Kidney (tissue), 14 donors: ENCODE results near the gene PPIB. TPM values are rescaled to one million over a fixed set of nuclear protein-coding genes. Genes with fewer than 3 reads are reported as not detected.
"Not testable (repeated sequence)": the region's sequence is repeated elsewhere in the genome, so short reads cannot be mapped to it uniquely, and the experiment has no call there.

Source experiments
- DNase-seq, 5 donors: peaks; one replicate each; pipeline ENCODE4 v3.0.0-alpha.2; 2013 to 2020
- FAIRE-seq: peaks from 2 replicates; lab custom pipeline; 2012; peaks lifted over from hg19 to GRCh38; lab: Jason Lieb, UNC
- H3K27ac ChIP-seq, 2 donors: one replicate each; pipeline ENCODE4 v1.7.0; 2013; ENCODE audit warnings: low read depth in 2 of 2, low read length in 2 of 2, inconsistent platforms in 1 of 2
- H3K27me3 ChIP-seq: one replicate; pipeline ENCODE4 v1.7.1; 2013; ENCODE audit warnings: low read length, inconsistent platforms; ENCODE audit not compliant: control insufficient read depth, insufficient read depth
- H3K36me3 ChIP-seq, 3 donors: one replicate each; pipeline versions ENCODE4 v1.7.0 to v1.7.1; 2013; ENCODE audit warnings: low read length in 3 of 3, control low read depth in 1 of 3, inconsistent platforms in 1 of 3; ENCODE audit not compliant: insufficient read depth in 3 of 3, control insufficient read depth in 2 of 3
- H3K4me1 ChIP-seq, 3 donors: one replicate each; pipeline versions ENCODE4 v1.7.0 to v1.7.1; 2013; ENCODE audit warnings: low read length in 3 of 3, inconsistent platforms in 1 of 3, low read depth in 1 of 3; ENCODE audit not compliant: control insufficient read depth in 2 of 3, insufficient read depth in 2 of 3
- H3K4me3 ChIP-seq, 3 donors: one replicate each; pipeline versions ENCODE4 v1.7.0 to v1.8.1; 2013; ENCODE audit warnings: low read length in 3 of 3, control low read depth in 1 of 3, inconsistent platforms in 1 of 3
- H3K9ac ChIP-seq, 3 donors: one replicate each; pipeline versions ENCODE4 v1.7.0 to v1.7.1; 2013; ENCODE audit warnings: low read length in 3 of 3, control low read depth in 1 of 3, inconsistent platforms in 1 of 3
- H3K9me3 ChIP-seq, 3 donors: one replicate each; pipeline versions ENCODE4 v1.7.0 to v1.7.1; 2013; ENCODE audit warnings: low read length in 3 of 3, control low read depth in 1 of 3, inconsistent platforms in 1 of 3; ENCODE audit not compliant: control insufficient read depth in 2 of 3, insufficient read depth in 1 of 3
- CTCF ChIP-seq: IDR thresholded peaks from 3 replicates; pipeline ENCODE4 v1.5.1; 2012; ENCODE audit warnings: mild to moderate bottlenecking, moderate library complexity, borderline replicate concordance; ENCODE audit not compliant: insufficient read depth; ENCODE audit errors: extremely low read depth
- intact Hi-C: fragments of 100-400 bp; cut with DNase I; formaldehyde crosslinking; loops from one replicate; pipeline ENCODE4 v1.11.1; 2022
- polyA plus RNA-seq: library from polyadenylated mRNA; stranded (reverse); fragments of 350-450 nt; fragmentation: Illumina TruSeq; extraction: RNeasy Lipid Tissue Mini Kit (QIAGEN cat#74804); gene quantifications from one replicate; pipeline ENCODE4 v1.2.3, GENCODE V29; 2014; ENCODE audit warnings: low read depth, low replicate concordance; ENCODE audit not compliant: insufficient read depth
- total RNA-seq: library from RNA; stranded (reverse); fragmentation: NEBNext Ultra II Directional; extraction: Animal tissue kit (Norgen Biotek cat#: 25700); gene quantifications from one replicate; pipeline ENCODE4 v1.2.1, GENCODE V29; 2021
- donor health status: control.
- donor health status: control.
- donor health status: control.
- donor health status: control.
- donor health status: control.
- donor health status: DM: yes; HTN: yes; CAD: no.
- donor health status: Normal renal cell carcinoma (clear cell type).

Gene PPIB
- total and polyA plus RNA-seq, 2 donors from 2014 or later: 484 to 705 TPM

- DNase-seq (no peak), FAIRE-seq (no peak)
- no peak for TF ChIP-seq CTCF
Measured at GRCh38 chr15:64122444-64122843, 40.4 kb downstream of the PPIB start.

GRCh38 chr15:64121614-64122013 lies 41.2 kb downstream of the PPIB start:
- Histone ChIP-seq H3K9ac (no peak overlapping the region), H3K9me3 (no peaks in the 10 kb centered on the region), H3K4me3 (no peak overlapping the region), H3K4me1 (no peaks in the 10 kb centered on the region), H3K27ac (no peak overlapping the region), H3K27me3 (no peaks in the 10 kb centered on the region), H3K36me3 (peaks cover 14 to 55% (median 36%) of the 10 kb centered on the region in 3 donors)
- no peak for FAIRE-seq
- no peak for DNase-seq
- TF ChIP-seq CTCF: no peak
- intact Hi-C loops: no loop called here

More at GRCh38 chr15:64122444-64122843, 40.4 kb downstream of the PPIB start:
- H3K27me3 ChIP-seq: no peaks in the 10 kb centered on the region
- intact Hi-C loops: no loop called here
- no peaks in the 10 kb centered on the region for H3K4me1 ChIP-seq
- H3K9ac ChIP-seq: no peak overlapping the region
- peaks cover 14 to 63% (median 42%) of the 10 kb centered on the region in 3 donors for H3K36me3 ChIP-seq
- H3K27ac ChIP-seq: no peak overlapping the region
- H3K4me3 ChIP-seq: no peak overlapping the region
- H3K9me3 ChIP-seq: no peaks in the 10 kb centered on the region

- H3K9ac ChIP-seq, FAIRE-seq, H3K9me3 ChIP-seq, intact Hi-C loops, H3K27me3 ChIP-seq, DNase-seq, H3K4me3 ChIP-seq, H3K4me1 ChIP-seq, H3K27ac ChIP-seq: not testable (repeated sequence)
- peaks cover 10 to 59% (median 40%) of the 10 kb centered on the region in 3 donors for H3K36me3 ChIP-seq
Measured at GRCh38 chr15:64120322-64120721, 42.5 kb downstream of the PPIB start.

GRCh38 chr15:64117759-64118487 lies 44.9 kb downstream of the PPIB start:
- H3K4me1 ChIP-seq: peaks cover 0 to 2% (median 0%) of the 10 kb centered on the region in 3 donors
- no peak overlapping the region for H3K27ac ChIP-seq
- TF ChIP-seq CTCF: no peak
- no peaks in the 10 kb centered on the region for H3K27me3 ChIP-seq
- no peak overlapping the region for H3K4me3 ChIP-seq
- peaks cover 8 to 49% (median 35%) of the 10 kb centered on the region in 3 donors for H3K36me3 ChIP-seq
- DNase-seq (no peak), FAIRE-seq (no peak)
- intact Hi-C loops: no loop called here
- no peak overlapping the region for H3K9ac ChIP-seq
- no peaks in the 10 kb centered on the region for H3K9me3 ChIP-seq
